Activated naive CD4-positive, alpha-beta T cell treated with anti-CD3 and anti-CD28 coated beads for 36 hours (primary cell): ENCODE measurements around the gene SRRM4. TPM values are rescaled to one million over a fixed set of nuclear protein-coding genes. Genes with fewer than 3 reads are reported as not detected.

Source experiments
- CTCF ChIA-PET: fragments of 350-600 bp; sonication (Branson Sonifier 250); formaldehyde crosslinking; loops from one replicate; lab custom pipeline; 2021; ENCODE audit warnings: antibody characterized with exemption; lab: Charles Lee
- DNase-seq: peaks from one replicate; pipeline ENCODE4 v3.0.0-alpha.2; 2020
- H3K27ac Mint-ChIP-seq: one replicate; pipeline ENCODE4 v1.8.0; 2021; ENCODE audit warnings: mild to moderate bottlenecking, mixed read lengths
- H3K27me3 Mint-ChIP-seq: one replicate; pipeline ENCODE4 v1.8.0; 2021; ENCODE audit warnings: low read depth, mixed read lengths
- H3K36me3 Mint-ChIP-seq: one replicate; pipeline ENCODE4 v1.8.0; 2021; ENCODE audit warnings: low read depth, mixed read lengths
- H3K4me1 Mint-ChIP-seq: one replicate; pipeline ENCODE4 v1.8.0; 2021; ENCODE audit warnings: low read depth, mixed read lengths
- H3K4me3 Mint-ChIP-seq: one replicate; pipeline ENCODE4 v1.8.0; 2021; ENCODE audit warnings: mild to moderate bottlenecking, moderate library complexity, mixed read lengths
- H3K9me3 Mint-ChIP-seq: one replicate; pipeline ENCODE4 v1.8.0; 2021; ENCODE audit warnings: mixed read lengths
- intact Hi-C: fragments of 100-400 bp; cut with micrococcal nuclease; formaldehyde crosslinking; loops from one replicate; pipeline ENCODE4 v1.15.1; 2023
- total RNA-seq, 2 experiments: library from RNA; stranded (reverse); gene quantifications; one replicate each; pipeline ENCODE4 v1.2.3, GENCODE V29; 2021

The SRRM4 gene
- total RNA-seq, 2 experiments from 2014 or later: not detected

DNA sequence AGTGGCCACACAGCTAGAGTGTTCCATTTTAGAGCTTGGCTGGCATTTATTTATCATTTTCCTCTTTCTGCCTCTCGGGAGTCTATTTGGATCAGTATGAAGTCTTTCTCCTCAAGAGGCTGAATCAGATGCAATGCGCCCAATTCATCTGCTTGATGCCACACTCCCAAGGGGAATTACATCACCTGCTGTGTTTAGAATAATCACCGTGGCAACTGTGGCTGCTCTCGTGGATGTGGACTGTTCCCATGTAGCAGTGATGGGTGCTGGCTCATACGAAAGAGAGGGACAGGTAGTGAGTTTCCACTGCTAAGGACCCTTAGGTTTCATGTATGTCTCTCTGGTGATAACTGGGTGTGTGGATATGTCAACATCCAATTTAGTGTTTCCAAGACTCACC is 70.7 kb downstream of the SRRM4 start:
- Mint-ChIP-seq H3K9me3 (peaks cover 10% of the 10 kb centered on the region), H3K4me1 (no peaks in the 10 kb centered on the region), H3K27ac (no peak overlapping the region), H3K36me3 (no peaks in the 10 kb centered on the region), H3K4me3 (no peak overlapping the region), H3K27me3 (no peaks in the 10 kb centered on the region)
- intact Hi-C loops: no loop called here
- CTCF ChIA-PET: no interaction called here
- no peak for DNase-seq

DNA sequence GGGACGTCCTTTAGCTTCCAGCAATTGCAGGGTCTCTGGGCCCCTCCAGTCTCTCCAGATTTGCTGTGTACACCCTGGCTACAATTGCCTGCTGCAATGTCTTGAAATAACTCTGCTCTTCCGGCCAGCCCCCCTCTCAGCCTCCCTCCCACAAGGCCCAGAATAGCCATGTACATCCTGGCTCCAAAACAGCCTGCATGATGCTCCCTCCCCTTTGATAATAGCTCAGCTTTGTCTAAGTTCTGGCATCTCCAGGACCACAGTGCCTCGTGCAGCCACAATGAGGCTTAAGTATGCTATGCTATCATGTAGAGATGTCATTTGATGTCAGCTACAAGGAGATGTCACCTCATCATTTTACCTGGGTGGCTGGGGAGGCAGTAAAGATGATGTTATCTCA is 74.6 kb downstream of the SRRM4 start:
- Mint-ChIP-seq H3K27ac (no peak overlapping the region), H3K4me1 (no peaks in the 10 kb centered on the region), H3K4me3 (no peak overlapping the region), H3K36me3 (no peaks in the 10 kb centered on the region), H3K27me3 (no peaks in the 10 kb centered on the region), H3K9me3 (peaks cover 5% of the 10 kb centered on the region)
- no peak for DNase-seq
- CTCF ChIA-PET: interaction anchor here (1.4 kb wide), 1 partner anchor 19 kb away, joined by 3 read pairs; no protein-coding TSS in a partner anchor
- intact Hi-C loops: no loop called here

DNA sequence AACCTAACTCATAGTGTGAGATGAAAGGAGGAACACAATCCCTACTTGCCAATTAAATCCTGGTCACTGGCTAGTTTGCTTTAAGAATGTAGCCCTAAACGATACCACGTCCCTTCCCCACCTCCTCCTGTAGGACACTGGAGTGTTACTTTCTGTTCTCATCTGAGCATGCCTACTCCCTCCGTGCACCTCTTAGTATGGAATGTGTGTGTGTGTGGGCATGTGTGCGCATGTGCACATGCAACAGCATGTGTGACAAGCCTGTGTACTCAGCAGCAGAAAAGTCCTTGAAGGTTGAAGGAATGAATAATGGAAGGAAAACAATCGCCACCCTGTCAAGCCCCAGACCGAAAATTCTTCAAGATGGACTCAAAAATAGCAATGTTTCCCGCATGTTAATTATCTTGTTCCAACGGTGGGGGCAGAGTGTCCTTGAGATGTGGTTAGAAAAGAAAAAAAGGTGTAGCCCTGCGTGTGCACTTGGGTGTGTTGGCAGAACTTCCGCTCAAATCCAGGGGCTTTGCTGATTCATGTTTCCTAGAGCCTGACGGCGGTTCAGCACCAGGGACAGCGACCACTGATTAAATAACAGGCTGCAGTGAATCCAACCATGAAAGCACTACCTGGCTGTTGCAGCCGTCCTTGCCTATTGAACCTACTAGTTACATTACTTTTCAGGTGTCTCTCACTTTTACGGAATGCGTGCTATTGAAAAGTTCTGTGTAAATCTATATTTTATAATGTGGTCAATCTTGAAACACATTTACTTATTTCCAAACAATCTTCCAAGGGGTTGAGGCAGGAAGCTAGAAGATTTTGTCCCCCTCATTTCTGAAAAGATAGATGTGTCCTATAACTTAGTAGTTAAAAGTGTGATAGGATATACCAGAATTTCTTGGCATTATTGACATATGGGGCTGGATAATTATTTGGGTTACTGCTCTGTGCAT is 79.8 kb downstream of the SRRM4 start:
- H3K9me3 Mint-ChIP-seq: no peaks in the 10 kb centered on the region
- H3K4me1 Mint-ChIP-seq: no peaks in the 10 kb centered on the region
- intact Hi-C loops: no loop called here
- no peak overlapping the region for H3K27ac Mint-ChIP-seq
- DNase-seq: peak; percentile 58
- peaks cover 4% of the 10 kb centered on the region for H3K27me3 Mint-ChIP-seq
- no peaks in the 10 kb centered on the region for H3K36me3 Mint-ChIP-seq
- CTCF ChIA-PET: no interaction called here
- H3K4me3 Mint-ChIP-seq: no peak overlapping the region

DNA sequence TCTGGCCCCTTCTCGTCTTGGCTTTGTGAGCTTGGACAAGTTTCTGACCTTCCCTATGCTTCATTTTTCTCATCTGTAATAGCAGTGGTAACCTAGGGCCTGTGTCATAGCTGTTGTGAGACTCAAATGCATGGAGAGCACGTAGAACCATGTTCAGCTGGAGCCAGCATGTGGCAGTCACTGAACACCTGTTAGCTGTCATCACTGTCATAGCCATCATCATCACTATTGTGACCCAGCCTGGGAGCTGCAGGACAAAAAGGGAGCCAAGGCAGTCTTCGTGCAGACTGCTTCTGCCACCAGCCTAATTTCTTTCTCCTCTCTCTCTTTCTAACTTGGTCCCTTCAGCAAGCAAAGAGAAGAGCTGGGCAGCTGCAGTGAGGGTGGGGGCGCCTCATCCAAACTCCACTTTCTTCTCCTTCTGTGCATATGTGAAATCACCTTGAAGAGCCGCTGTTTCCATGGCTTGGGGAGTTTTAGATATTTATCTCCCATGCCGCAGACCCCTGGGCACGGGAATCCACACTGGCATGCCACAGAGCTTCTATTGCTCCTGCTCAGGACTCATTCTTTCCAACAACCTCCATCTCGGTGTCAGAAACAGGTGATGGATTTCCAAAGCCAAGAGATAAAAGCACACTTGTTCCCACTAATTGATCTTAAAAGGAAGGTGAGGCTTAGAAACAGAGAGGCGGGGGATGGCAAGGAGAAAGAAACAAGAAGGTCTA is 87.0 kb downstream of the SRRM4 start:
- Mint-ChIP-seq H3K36me3 (no peaks in the 10 kb centered on the region), H3K27me3 (peaks cover 4% of the 10 kb centered on the region), H3K9me3 (no peaks in the 10 kb centered on the region), H3K4me1 (no peaks in the 10 kb centered on the region), H3K27ac (no peak overlapping the region), H3K4me3 (no peak overlapping the region)
- intact Hi-C loops: no loop called here
- DNase-seq: no peak
- CTCF ChIA-PET: no interaction called here

DNA sequence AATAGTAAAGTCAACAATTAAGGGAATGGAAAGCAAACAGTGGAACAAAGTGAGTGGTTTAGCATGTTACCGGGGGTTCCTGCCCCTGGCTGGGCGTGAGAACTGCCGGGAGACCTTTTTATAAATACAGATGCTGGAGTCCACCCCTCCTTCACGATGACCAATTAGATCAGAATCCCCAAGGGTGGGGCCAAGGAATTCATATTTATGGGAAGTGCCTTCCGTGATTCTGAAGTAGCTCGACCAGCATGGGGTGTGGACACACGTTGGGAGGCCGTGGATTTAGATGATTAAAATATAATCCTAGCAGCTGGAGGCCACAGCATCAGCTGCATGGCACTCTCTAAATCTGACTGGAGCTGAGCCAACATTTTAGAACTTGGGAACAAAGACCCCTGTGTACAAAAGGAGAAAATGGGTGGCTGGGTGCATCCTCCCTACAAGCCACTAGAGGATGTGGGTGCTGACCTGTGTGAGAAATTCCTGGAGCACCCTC is 87.9 kb downstream of the SRRM4 start:
- H3K9me3 Mint-ChIP-seq: no peaks in the 10 kb centered on the region
- no peaks in the 10 kb centered on the region for H3K4me1 Mint-ChIP-seq
- intact Hi-C loops: no loop called here
- no peak overlapping the region for H3K27ac Mint-ChIP-seq
- H3K4me3 Mint-ChIP-seq: no peak overlapping the region
- DNase-seq: no peak
- no peaks in the 10 kb centered on the region for H3K36me3 Mint-ChIP-seq
- H3K27me3 Mint-ChIP-seq: no peaks in the 10 kb centered on the region
- CTCF ChIA-PET: no interaction called here

DNA sequence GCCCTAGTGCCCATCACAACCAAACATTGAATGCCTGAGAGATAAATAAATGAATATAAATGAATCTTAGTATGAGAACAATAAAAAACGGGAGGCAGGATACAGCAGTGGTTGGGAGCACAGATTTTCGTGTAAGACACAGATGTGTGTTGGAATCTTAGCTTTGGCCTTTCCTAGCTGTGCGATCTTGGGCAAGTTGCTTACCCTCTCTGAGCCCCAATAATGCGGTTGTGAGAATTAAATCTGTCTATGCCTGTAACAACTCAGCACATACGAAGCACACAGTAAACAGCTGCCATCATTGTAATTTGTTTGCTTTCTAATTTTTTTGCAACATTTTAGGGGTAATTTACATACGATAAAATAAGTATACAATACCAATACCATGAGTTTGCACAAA is 89.8 kb downstream of the SRRM4 start:
- Mint-ChIP-seq H3K36me3 (no peaks in the 10 kb centered on the region), H3K27me3 (no peaks in the 10 kb centered on the region), H3K9me3 (no peaks in the 10 kb centered on the region), H3K27ac (no peak overlapping the region), H3K4me3 (no peak overlapping the region), H3K4me1 (no peaks in the 10 kb centered on the region)
- CTCF ChIA-PET: no interaction called here
- intact Hi-C loops: no loop called here
- no peak for DNase-seq

DNA sequence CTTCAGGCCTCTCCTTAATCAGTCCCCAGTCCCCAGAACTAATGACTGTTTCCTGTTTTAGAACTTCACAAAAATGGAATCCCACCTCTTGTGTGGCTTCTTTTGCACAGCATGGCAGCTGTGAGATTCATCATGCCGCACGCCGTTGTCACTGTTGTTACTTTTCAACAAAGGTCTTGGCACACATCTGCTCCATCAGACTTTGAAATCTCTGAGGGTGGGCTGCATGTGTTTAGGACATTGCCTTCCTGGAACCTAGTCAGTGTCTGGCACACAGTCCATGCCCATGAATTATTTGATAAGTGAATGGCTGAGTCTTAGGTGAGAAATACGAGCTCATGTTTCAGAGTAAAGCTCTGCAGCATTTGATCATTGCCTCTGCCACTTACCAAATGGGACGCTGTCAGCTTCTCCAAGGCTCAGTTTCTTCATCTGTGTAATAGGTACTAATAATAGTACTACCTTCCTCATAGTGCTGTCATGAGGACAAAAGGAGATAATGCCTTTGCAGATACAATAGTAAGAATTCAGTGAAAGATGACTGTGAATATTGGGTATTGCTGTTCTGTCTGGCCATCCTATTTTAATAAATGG is 90.4 kb downstream of the SRRM4 start:
- Mint-ChIP-seq H3K27me3 (no peaks in the 10 kb centered on the region), H3K9me3 (no peaks in the 10 kb centered on the region), H3K4me1 (no peaks in the 10 kb centered on the region), H3K27ac (no peak overlapping the region), H3K4me3 (no peak overlapping the region), H3K36me3 (no peaks in the 10 kb centered on the region)
- CTCF ChIA-PET: no interaction called here
- no peak for DNase-seq
- intact Hi-C loops: no loop called here

DNA sequence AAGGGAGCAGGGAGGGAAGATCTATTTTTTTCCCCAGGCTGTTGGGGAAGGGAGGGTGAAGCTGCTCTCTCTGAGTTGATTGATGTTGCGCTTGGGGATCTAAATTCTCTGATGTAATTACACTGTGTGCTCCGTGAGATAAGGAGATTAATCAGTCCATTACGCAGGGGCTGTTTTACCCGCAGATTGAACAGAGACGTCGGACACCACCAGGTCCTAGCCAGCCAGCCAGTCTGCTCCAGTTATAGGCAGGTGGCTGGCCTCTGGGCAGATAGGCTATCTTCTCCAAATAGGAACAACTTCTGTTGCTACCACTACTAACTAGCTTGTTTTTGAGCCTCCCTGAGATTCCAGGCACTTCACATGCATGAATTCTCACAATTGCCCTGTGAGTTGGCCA is 91.1 kb downstream of the SRRM4 start:
- H3K4me3 Mint-ChIP-seq: no peak overlapping the region
- no peaks in the 10 kb centered on the region for H3K4me1 Mint-ChIP-seq
- CTCF ChIA-PET: no interaction called here
- no peak for DNase-seq
- H3K27me3 Mint-ChIP-seq: no peaks in the 10 kb centered on the region
- H3K36me3 Mint-ChIP-seq: no peaks in the 10 kb centered on the region
- no peaks in the 10 kb centered on the region for H3K9me3 Mint-ChIP-seq
- H3K27ac Mint-ChIP-seq: no peak overlapping the region
- intact Hi-C loops: no loop called here

DNA sequence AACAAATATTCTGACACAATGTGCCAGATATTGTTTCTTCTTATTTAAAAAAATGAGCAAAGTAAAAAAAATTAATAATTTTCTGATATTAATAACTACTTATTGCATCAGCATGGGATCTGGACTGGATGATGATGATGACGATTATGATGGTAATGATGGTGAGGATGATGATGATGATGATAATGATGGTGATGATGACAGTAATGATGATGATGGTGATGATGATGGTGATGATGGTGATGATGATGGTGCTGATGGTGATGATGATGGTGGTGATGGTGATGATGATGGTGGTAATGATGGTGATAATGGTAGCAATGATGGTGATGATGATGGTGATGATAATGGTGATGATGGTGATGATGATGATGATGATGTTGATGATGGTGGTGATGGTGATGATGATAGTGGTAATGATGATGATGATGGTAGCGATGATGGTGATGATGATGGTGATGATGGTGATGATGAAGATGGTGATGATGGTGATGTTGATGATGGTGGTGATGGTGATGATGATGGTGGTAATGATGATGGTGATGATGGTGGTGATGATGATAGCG is 94.0 kb downstream of the SRRM4 start:
- intact Hi-C loops: no loop called here

DNA sequence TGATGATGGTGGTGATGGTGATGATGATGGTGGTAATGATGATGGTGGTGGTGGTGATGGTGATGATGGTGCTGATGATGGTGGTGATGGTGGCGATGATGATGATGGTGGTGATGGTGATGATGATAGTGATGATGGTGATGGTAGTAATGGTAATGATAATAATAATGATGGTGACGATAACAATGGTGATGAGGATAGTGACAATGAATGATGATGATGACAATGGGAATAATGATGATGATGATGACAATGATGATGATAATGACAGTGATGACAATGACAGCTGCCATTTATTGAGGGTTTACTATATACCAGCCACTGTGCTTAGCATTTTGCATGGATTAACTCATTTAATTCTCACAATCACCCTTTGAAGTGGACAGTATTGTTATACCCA is 94.6 kb downstream of the SRRM4 start:
- H3K27ac Mint-ChIP-seq: no peak overlapping the region
- CTCF ChIA-PET: no interaction called here
- no peaks in the 10 kb centered on the region for H3K36me3 Mint-ChIP-seq
- H3K27me3 Mint-ChIP-seq: no peaks in the 10 kb centered on the region
- no peaks in the 10 kb centered on the region for H3K4me1 Mint-ChIP-seq
- H3K9me3 Mint-ChIP-seq: no peaks in the 10 kb centered on the region
- no peak overlapping the region for H3K4me3 Mint-ChIP-seq
- intact Hi-C loops: no loop called here
- DNase-seq: no peak

More for the DNA sequence above, 94.0 kb downstream of the SRRM4 start:
- Mint-ChIP-seq H3K36me3 (no peaks in the 10 kb centered on the region), H3K4me1 (no peaks in the 10 kb centered on the region), H3K27me3 (no peaks in the 10 kb centered on the region), H3K9me3 (no peaks in the 10 kb centered on the region), H3K4me3 (no peak overlapping the region), H3K27ac (no peak overlapping the region)
- CTCF ChIA-PET: no interaction called here
- DNase-seq: no peak

DNA sequence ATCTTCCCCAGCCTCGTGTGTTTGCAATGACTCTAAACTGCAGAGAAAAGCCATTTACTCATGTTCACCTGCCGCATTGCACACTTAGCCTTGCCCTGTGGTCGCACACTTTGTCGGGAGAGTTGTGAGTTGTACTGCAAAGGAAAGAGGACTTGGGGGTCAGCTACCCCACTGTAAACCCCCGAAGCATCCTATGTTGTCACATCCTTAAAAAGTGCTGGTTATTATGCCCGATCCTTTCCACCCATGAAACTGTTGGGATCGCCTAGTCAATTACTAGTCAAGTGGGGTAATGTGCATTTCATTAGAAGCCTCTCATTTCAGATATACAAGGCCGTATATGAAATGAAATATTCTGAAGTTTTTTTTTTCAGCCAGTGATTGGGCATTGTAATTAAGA is 98.2 kb downstream of the SRRM4 start:
- Mint-ChIP-seq H3K27me3 (peaks cover under 1% of the 10 kb centered on the region), H3K27ac (no peak overlapping the region), H3K9me3 (no peaks in the 10 kb centered on the region), H3K36me3 (no peaks in the 10 kb centered on the region), H3K4me3 (no peak overlapping the region), H3K4me1 (no peaks in the 10 kb centered on the region)
- intact Hi-C loops: no loop called here
- CTCF ChIA-PET: no interaction called here
- DNase-seq: no peak

DNA sequence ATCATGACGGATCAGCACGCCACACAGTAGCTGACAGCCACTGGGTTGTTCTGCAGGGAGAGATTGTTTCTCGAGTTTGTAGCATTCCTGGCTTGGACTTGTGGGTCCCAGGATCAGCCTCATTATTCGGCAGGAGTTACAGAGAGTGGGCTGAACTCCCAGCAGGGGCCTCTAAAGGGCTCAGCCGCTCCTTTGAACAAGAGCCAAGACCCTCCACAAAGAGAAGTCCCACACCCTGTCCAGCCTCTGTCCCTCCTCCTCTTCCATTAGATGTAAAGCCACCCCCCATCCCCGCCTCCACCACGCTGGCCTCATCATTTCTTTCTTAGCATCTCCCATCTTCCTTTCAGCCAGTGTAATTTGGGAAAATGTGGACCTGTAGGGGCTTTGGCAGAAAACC is 100.7 kb downstream of the SRRM4 start:
- CTCF ChIA-PET: no interaction called here
- Mint-ChIP-seq H3K9me3 (no peaks in the 10 kb centered on the region), H3K4me3 (no peak overlapping the region), H3K4me1 (no peaks in the 10 kb centered on the region), H3K27me3 (peaks cover 2% of the 10 kb centered on the region), H3K27ac (no peak overlapping the region), H3K36me3 (no peaks in the 10 kb centered on the region)
- no peak for DNase-seq
- intact Hi-C loops: no loop called here
